Measurements from ENCODE around the gene DISC1.
A peak's percentile ranks its signal among the peaks of the same experiment; 100 is the strongest.

DISC1 gene

GRCh38 chr1:231600458-231600976, 26.1 kb upstream of the DISC1 start:
- TF ChIP-seq ZNF274 (IDR thresholded peaks at IDR 0.05; ENCODE audit: low read depth, low read length), result no peak
- no peak overlapping the region for H3K4me3 ChIP-seq (ENCODE audit: low read length)

- TF ChIP-seq ZNF274 (IDR thresholded peaks at IDR 0.05; ENCODE audit: low read depth, low read length), result no peak
- no peak overlapping the region for H3K4me3 ChIP-seq (ENCODE audit: low read length)
Measured at GRCh38 chr1:231601824-231602672, 24.5 kb upstream of the DISC1 start.

- TF ChIP-seq ZNF274 (IDR thresholded peaks at IDR 0.05; ENCODE audit: low read depth, low read length), result no peak
- H3K4me3 ChIP-seq (ENCODE audit: low read length), result no peak overlapping the region
Measured at GRCh38 chr1:231602673-231602984, 24.0 kb upstream of the DISC1 start.

- no peak for TF ChIP-seq ZNF274 (IDR thresholded peaks at IDR 0.05; ENCODE audit: low read depth, low read length)
Measured at GRCh38 chr1:231603598-231604275, 22.9 kb upstream of the DISC1 start.

GRCh38 chr1:231604276-231604621, 22.3 kb upstream of the DISC1 start:
- no peak overlapping the region for H3K4me3 ChIP-seq (ENCODE audit: low read length)
- no peak for TF ChIP-seq ZNF274 (IDR thresholded peaks at IDR 0.05; ENCODE audit: low read depth, low read length)

More at GRCh38 chr1:231603598-231604275, 22.9 kb upstream of the DISC1 start:
- peak overlapping the region; percentile 99; the same call in 1 of the 2 replicates for H3K4me3 ChIP-seq (ENCODE audit: low read length)

GRCh38 chr1:231605149-231606100, 21.2 kb upstream of the DISC1 start:
- no peak for TF ChIP-seq ZNF274 (IDR thresholded peaks at IDR 0.05; ENCODE audit: low read depth, low read length)
- no peak overlapping the region for H3K4me3 ChIP-seq (ENCODE audit: low read length)

- no peak for TF ChIP-seq ZNF274 (IDR thresholded peaks at IDR 0.05; ENCODE audit: low read depth, low read length)
- H3K4me3 ChIP-seq (ENCODE audit: low read length), result no peak overlapping the region
Measured at GRCh38 chr1:231606712-231607111, 19.9 kb upstream of the DISC1 start.

GRCh38 chr1:231610388-231610787, 16.2 kb upstream of the DISC1 start:
- no peak overlapping the region for H3K4me3 ChIP-seq (ENCODE audit: low read length)
- TF ChIP-seq ZNF274 (IDR thresholded peaks at IDR 0.05; ENCODE audit: low read depth, low read length), result no peak

GRCh38 chr1:231611111-231611510, 15.5 kb upstream of the DISC1 start:
- no peak for TF ChIP-seq ZNF274 (IDR thresholded peaks at IDR 0.05; ENCODE audit: low read depth, low read length)
- H3K4me3 ChIP-seq (ENCODE audit: low read length), result no peak overlapping the region

- no peak overlapping the region for H3K4me3 ChIP-seq (ENCODE audit: low read length)
- TF ChIP-seq ZNF274 (IDR thresholded peaks at IDR 0.05; ENCODE audit: low read depth, low read length), result no peak
Measured at GRCh38 chr1:231611851-231612250, 14.7 kb upstream of the DISC1 start.

- no peak for TF ChIP-seq ZNF274 (IDR thresholded peaks at IDR 0.05; ENCODE audit: low read depth, low read length)
- H3K4me3 ChIP-seq (ENCODE audit: low read length), result peak overlapping the region; percentile 23; the same call in 1 of the 2 replicates
Measured at GRCh38 chr1:231612393-231613089, 14.0 kb upstream of the DISC1 start.

- TF ChIP-seq ZNF274 (IDR thresholded peaks at IDR 0.05; ENCODE audit: low read depth, low read length), result no peak
- no peak overlapping the region; the same call in 1 of the 2 replicates for H3K4me3 ChIP-seq (ENCODE audit: low read length)
Measured at GRCh38 chr1:231613419-231614349, 12.9 kb upstream of the DISC1 start.
